Colonic mucosa (tissue), 4 donors: ENCODE data around the gene STT3B. TPM values are rescaled to one million over a fixed set of nuclear protein-coding genes. Genes with fewer than 3 reads are reported as not detected.

Experiments used
- DNase-seq: peaks from one replicate; pipeline ENCODE4 v3.0.0-alpha.2; 2020
- H3K27ac ChIP-seq: fragments of 200-600 bp; one replicate; pipeline ENCODE4 v1.8.0; 2021
- H3K27me3 ChIP-seq: fragments of 200-600 bp; one replicate; pipeline ENCODE4 v1.8.0; 2021
- H3K36me3 ChIP-seq: fragments of 200-600 bp; one replicate; pipeline ENCODE4 v1.8.0; 2021
- H3K4me1 ChIP-seq: fragments of 200-600 bp; one replicate; pipeline ENCODE4 v1.8.0; 2021; ENCODE audit warnings: mild to moderate bottlenecking
- H3K4me3 ChIP-seq: fragments of 200-600 bp; one replicate; pipeline ENCODE4 v1.8.0; 2021
- H3K9ac ChIP-seq, 2 donors: one replicate each; pipeline ENCODE4 v1.7.0; 2013; ENCODE audit warnings: control low read depth in 2 of 2, low read depth in 2 of 2, low read length in 2 of 2
- H3K9me3 ChIP-seq: fragments of 200-600 bp; one replicate; pipeline ENCODE4 v1.8.0; 2021
- intact Hi-C: fragments of 100-400 bp; cut with DNase I; formaldehyde crosslinking; loops from one replicate; pipeline ENCODE4 v1.14.1; 2022
- total RNA-seq, 2 donors: library from RNA; stranded (reverse); fragmentation: NEBNext Ultra II Directional in 1 of 2; extraction: Animal tissue kit (Norgen Biotek cat#: 25700) in 1 of 2; gene quantifications; one replicate each; pipeline ENCODE4 v1.2.1, GENCODE V29; 2021
- TF ChIP-seq, protein P1 (sequence below): fragments of 200-600 bp; IDR thresholded peaks from one replicate; pipeline ENCODE4 v1.8.0; 2022; ENCODE audit warnings: antibody characterized with exemption, mild to moderate bottlenecking
- donor health status: healthy.
- donor health status: DM: no; HTN: no; CAD: no.
- donor health status: DM: no; HTN: no; CAD: no.

Gene STT3B
- total RNA-seq, 2 donors from 2014 or later = 118 to 143 TPM

DNA sequence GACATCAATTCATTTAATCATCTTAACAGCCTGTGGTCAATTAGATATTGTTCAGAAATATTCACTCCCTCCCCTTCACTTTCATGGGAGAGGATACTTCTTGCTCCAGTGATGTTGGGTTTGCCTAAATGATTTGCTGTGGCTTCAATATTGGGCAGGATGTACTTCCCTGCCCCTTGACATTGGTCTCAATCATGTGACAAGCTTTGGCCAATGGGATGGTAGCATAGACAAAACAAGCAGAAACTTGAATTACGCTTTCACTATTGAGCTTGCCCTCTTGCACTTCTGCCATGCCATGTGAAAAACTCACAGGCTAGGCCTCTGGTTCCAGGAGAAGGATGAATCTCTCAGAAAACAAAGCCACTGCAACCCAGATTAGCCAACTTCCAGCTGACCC lies 42.2 kb upstream of the STT3B start:
- TF ChIP-seq, protein P1, sequence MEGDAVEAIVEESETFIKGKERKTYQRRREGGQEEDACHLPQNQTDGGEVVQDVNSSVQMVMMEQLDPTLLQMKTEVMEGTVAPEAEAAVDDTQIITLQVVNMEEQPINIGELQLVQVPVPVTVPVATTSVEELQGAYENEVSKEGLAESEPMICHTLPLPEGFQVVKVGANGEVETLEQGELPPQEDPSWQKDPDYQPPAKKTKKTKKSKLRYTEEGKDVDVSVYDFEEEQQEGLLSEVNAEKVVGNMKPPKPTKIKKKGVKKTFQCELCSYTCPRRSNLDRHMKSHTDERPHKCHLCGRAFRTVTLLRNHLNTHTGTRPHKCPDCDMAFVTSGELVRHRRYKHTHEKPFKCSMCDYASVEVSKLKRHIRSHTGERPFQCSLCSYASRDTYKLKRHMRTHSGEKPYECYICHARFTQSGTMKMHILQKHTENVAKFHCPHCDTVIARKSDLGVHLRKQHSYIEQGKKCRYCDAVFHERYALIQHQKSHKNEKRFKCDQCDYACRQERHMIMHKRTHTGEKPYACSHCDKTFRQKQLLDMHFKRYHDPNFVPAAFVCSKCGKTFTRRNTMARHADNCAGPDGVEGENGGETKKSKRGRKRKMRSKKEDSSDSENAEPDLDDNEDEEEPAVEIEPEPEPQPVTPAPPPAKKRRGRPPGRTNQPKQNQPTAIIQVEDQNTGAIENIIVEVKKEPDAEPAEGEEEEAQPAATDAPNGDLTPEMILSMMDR = no peak
- intact Hi-C loops = no loop called here
- no peaks in the 10 kb centered on the region for H3K4me1 ChIP-seq

DNA sequence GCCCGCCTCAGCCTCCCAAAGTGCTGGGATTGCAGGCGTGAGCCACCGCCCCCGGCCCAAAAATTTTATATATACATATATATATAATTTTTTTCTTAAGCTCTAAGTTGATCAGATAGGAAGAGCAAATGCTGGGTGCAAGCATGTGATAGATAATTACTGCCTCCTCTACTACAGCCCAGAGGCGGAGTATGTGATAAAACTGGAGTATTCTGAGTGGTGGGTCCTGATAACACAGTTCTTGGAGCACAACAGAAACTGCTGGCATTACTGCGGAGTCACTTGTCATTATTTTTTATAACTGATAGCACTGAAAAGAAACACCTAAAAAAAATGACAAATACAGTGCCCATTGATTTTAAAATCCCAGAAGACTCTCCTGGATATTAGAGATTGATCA lies 41.1 kb upstream of the STT3B start:
- H3K4me1 ChIP-seq = no peaks in the 10 kb centered on the region
- H3K4me3 ChIP-seq = no peak overlapping the region
- no peak overlapping the region for H3K9ac ChIP-seq
- no peak for DNase-seq
- intact Hi-C loops = no loop called here
- no peaks in the 10 kb centered on the region for H3K36me3 ChIP-seq
- TF ChIP-seq, protein P1 = no peak
- no peaks in the 10 kb centered on the region for H3K27me3 ChIP-seq
- no peak overlapping the region for H3K27ac ChIP-seq
- H3K9me3 ChIP-seq = no peaks in the 10 kb centered on the region

More for the DNA sequence above, 42.2 kb upstream of the STT3B start:
- Histone ChIP-seq H3K36me3 (no peaks in the 10 kb centered on the region), H3K9me3 (no peaks in the 10 kb centered on the region), H3K27ac (no peak overlapping the region), H3K27me3 (no peaks in the 10 kb centered on the region), H3K9ac (no peak overlapping the region), H3K4me3 (no peak overlapping the region)
- no peak for DNase-seq

DNA sequence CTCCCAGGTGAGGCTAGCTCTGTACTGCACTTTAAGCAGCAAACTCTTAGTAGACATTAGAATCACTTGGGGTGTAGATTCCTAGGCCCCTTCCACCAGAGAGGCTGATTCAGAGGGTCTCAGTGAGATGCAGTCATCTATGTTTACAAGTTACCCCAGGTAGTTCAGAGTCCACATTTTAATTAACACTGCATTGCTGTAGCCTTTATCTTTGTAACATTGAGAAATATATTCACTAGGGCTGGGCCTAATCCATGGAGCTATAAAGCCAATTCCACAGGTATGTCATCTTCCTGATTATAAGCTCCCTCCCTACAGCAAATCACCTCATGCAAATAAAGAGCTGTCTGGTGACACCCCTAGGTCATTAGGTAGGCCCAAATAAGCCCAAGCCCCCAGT lies 39.6 kb upstream of the STT3B start:
- no peaks in the 10 kb centered on the region for H3K27me3 ChIP-seq
- H3K9me3 ChIP-seq = no peaks in the 10 kb centered on the region
- TF ChIP-seq, protein P1 = no peak
- no peak overlapping the region for H3K4me3 ChIP-seq
- intact Hi-C loops = no loop called here
- no peak overlapping the region for H3K9ac ChIP-seq
- no peak overlapping the region for H3K27ac ChIP-seq
- no peaks in the 10 kb centered on the region for H3K4me1 ChIP-seq
- no peak for DNase-seq
- H3K36me3 ChIP-seq = no peaks in the 10 kb centered on the region

DNA sequence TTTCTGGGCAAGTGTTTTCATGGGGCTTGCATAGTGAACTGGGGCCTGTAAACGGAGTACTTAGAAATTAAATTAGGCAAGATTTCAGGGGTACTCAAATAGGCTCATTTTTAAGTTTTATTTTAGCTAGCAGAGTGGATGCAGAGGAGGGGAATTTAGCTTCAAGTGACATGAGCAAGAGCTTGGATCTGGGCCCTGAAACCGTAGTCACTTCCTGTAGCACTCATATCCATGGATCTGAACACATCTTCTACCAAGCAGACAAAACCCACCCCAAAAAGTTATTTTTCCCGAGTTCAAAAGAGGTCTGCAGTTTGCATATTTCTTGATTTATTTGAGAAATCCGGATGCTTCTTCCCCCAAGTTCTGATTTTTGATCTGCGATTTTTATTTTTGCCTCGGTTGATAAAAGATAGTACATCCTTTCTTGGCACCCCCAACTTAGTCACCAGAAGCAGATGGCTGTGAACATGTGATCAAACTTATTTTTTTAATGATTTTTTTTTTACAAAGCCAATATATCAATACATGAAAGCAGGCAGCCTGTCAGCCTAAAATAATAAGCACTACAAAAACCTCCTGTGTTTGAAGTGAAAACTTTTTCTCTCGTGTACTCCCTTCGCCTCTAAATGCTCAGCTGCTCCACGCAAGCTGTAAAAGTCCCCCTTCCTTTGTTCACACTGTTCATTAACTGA lies 36.6 kb upstream of the STT3B start:
- H3K36me3 ChIP-seq = no peaks in the 10 kb centered on the region
- no peaks in the 10 kb centered on the region for H3K9me3 ChIP-seq
- no peak overlapping the region for H3K9ac ChIP-seq
- H3K4me3 ChIP-seq = no peak overlapping the region
- intact Hi-C loops = no loop called here
- DNase-seq = no peak
- no peaks in the 10 kb centered on the region for H3K4me1 ChIP-seq
- H3K27ac ChIP-seq = no peak overlapping the region
- H3K27me3 ChIP-seq = no peaks in the 10 kb centered on the region
- TF ChIP-seq, protein P1 = no peak

DNA sequence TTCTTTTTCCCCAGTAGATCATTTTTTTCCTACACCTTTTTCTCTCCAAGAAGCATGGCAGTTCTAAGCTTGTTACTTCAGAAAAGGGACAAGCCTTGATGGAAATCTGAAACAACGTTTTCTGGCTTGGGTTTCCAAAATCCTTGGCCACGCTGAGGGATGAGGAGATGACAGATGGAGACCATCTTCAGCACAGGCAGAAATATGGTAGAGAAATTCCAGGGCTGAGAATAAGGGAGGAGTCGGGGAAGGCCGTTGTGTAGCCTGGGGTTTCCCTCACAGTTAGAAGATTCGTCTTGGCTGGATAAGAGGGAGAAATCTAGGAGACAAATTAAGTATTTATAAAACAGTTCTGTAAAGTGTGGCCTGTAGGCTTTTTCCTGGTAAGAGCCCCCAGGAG lies 33.9 kb upstream of the STT3B start:
- intact Hi-C loops = no loop called here
- no peaks in the 10 kb centered on the region for H3K36me3 ChIP-seq
- no peak overlapping the region for H3K27ac ChIP-seq
- no peaks in the 10 kb centered on the region for H3K4me1 ChIP-seq
- TF ChIP-seq, protein P1 = no peak
- no peak overlapping the region for H3K9ac ChIP-seq
- no peak for DNase-seq
- H3K9me3 ChIP-seq = no peaks in the 10 kb centered on the region
- no peaks in the 10 kb centered on the region for H3K27me3 ChIP-seq
- no peak overlapping the region for H3K4me3 ChIP-seq
